Coronary artery (tissue), 2 donors: ENCODE data around the gene FMN1.

Experiments
- DNase-seq: peaks from one replicate; pipeline ENCODE4 v3.0.0-alpha.2; 2017; ENCODE audit warnings: low spot score
- H3K27ac ChIP-seq, 2 donors: fragments of 200-600 bp; sonication (generic); one replicate each; pipeline ENCODE4 v1.5.1; 2016 to 2019
- H3K4me3 ChIP-seq: fragments of 200-600 bp; sonication (generic); 2 replicates; pipeline ENCODE4 v1.5.1; 2016; ENCODE audit warnings: mild to moderate bottlenecking, moderate library complexity
- TF ChIP-seq, protein P1 (sequence below): fragments of 200-600 bp; sonication (generic); IDR thresholded peaks from one replicate; pipeline ENCODE4 v1.5.1; 2019; ENCODE audit warnings: antibody characterized with exemption

FMN1 gene

DNA sequence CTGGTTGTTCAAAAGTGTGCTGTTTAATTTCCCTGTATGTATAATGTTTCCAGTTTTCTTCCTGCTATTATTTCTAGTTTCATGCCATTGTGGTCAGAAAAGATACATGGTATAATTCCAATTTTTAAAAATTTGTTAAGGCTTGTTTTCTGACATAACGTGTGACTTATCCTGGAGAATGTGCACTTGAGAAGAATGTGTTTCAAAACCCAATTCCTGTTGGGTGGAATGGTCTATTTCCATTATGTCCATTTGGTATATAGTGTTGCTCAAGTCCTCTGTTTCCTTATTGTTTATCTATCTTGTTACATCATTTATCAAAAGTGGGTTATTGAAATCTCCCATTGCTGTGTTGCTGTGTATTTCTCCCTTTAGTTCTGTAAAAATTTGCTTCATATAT, 261.3 kb downstream of the FMN1 start:
- TF ChIP-seq, protein P1, sequence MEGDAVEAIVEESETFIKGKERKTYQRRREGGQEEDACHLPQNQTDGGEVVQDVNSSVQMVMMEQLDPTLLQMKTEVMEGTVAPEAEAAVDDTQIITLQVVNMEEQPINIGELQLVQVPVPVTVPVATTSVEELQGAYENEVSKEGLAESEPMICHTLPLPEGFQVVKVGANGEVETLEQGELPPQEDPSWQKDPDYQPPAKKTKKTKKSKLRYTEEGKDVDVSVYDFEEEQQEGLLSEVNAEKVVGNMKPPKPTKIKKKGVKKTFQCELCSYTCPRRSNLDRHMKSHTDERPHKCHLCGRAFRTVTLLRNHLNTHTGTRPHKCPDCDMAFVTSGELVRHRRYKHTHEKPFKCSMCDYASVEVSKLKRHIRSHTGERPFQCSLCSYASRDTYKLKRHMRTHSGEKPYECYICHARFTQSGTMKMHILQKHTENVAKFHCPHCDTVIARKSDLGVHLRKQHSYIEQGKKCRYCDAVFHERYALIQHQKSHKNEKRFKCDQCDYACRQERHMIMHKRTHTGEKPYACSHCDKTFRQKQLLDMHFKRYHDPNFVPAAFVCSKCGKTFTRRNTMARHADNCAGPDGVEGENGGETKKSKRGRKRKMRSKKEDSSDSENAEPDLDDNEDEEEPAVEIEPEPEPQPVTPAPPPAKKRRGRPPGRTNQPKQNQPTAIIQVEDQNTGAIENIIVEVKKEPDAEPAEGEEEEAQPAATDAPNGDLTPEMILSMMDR, result no peak
- DNase-seq, result no peak
- Histone ChIP-seq H3K27ac (no peak overlapping the region), H3K4me3 (no peak overlapping the region)

- no peak overlapping the region for H3K4me3 ChIP-seq
- DNase-seq, result no peak
- no peak overlapping the region for H3K27ac ChIP-seq
- TF ChIP-seq, protein P1, result no peak
Measured at GRCh38 chr15:32928876-32929275, 265.6 kb downstream of the FMN1 start.

DNA sequence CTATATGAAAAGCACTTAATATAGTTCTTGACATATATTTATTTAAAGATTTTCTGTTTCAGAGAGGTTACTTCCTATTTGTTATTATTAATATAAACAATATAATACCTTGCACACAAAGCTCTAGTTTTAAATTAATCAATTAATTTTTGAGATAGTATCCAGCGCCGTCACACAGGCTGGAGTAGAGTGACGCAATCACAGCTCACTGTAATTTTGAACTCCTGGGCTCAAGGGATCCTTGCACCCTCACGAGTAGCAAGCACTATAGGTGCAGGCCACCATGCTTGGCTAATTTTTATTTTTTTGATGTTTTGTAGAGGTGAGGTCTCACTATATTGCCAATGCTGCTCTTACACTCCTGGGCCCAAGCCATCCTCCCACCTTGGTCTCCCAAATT, 267.4 kb downstream of the FMN1 start:
- no peak for DNase-seq
- no peak overlapping the region for H3K27ac ChIP-seq
- no peak overlapping the region for H3K4me3 ChIP-seq
- TF ChIP-seq, protein P1, result no peak

GRCh38 chr15:32923176-32923575, 271.3 kb downstream of the FMN1 start:
- TF ChIP-seq, protein P1, result no peak
- Histone ChIP-seq H3K4me3 (no peak overlapping the region), H3K27ac (no peak overlapping the region)
- no peak for DNase-seq

GRCh38 chr15:32922541-32922940, 272.0 kb downstream of the FMN1 start:
- Histone ChIP-seq H3K27ac (no peak overlapping the region), H3K4me3 (no peak overlapping the region)
- TF ChIP-seq, protein P1, result no peak
- DNase-seq, result no peak

- DNase-seq, result no peak
- no peak overlapping the region for H3K4me3 ChIP-seq
- no peak overlapping the region for H3K27ac ChIP-seq
- TF ChIP-seq, protein P1, result no peak
Measured at GRCh38 chr15:32919749-32920414, 274.6 kb downstream of the FMN1 start.

DNA sequence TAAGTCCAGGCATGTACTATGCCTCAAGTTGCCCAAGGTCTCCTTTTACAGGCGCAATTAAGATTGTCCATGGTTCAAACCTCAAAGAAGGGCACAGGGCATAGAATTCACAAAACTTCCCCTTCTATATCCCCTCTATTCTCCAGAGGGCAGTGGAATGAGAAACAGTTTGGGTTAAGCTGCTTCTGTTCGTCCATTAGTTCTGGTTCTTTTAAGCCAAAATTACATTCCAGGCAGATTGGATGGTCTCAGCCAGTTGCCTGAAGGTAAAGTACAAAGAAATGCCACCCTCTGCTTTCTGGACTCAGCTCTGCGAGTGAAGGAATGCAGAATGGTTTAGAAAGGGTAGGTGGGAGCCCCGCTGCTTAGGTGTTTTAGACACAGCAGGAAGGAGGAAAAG, 276.0 kb downstream of the FMN1 start:
- DNase-seq, result no peak
- TF ChIP-seq, protein P1, result no peak
- H3K27ac ChIP-seq, result no peak overlapping the region
- H3K4me3 ChIP-seq, result no peak overlapping the region
